Measurements from ENCODE around the gene DAPK2.

Gene DAPK2

DNA sequence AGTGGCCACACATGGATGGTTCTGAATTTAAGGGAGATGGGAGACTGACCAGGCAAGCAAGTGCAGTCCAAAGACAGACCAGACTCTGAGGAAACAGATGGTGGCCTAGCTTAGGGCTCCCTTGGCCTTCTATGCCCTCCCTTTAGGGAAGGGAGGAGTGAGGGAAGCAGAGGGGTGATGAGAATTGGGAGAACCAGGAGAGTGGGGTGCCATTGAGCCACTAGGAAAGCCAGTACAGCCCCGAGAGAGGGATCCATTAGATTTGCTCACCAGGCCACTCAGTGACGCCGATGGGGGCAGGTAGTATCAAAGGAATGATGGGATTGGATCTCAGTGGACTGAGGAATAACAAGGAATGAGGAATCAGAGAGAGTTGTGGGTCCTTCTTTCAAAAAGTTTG lies 182.1 kb downstream of the DAPK2 start:
- no peak for DNase-seq (ENCODE audit: low read depth)

DNA sequence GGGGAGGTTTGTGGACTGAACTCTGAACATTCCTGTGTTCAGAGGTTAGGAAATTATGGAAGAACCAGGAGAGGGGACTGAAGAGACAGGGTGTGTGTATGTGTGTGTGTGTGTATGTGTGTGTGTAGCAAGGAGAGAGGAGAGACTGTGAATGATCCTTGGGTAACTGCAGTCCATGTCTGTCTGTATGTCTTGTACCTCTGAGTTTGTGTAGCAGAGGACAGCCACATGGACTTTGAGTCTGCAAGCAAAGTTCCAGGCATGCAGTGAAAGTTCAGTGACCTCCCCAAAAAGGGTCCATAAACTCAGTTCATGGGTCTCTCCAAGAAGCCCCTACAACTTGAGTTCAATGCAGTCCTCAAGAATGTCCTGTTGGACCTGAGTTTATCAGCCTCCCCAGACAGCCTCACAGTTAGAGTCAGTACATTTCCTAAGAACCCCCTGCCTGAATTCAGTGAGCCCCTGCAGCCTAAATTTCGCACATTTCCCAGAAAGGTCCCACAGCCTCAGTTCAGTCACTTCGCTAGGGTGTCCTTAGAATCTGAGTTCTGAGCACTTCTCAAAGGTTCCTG lies 184.3 kb downstream of the DAPK2 start:
- DNase-seq (ENCODE audit: low read depth), result no peak

DNA sequence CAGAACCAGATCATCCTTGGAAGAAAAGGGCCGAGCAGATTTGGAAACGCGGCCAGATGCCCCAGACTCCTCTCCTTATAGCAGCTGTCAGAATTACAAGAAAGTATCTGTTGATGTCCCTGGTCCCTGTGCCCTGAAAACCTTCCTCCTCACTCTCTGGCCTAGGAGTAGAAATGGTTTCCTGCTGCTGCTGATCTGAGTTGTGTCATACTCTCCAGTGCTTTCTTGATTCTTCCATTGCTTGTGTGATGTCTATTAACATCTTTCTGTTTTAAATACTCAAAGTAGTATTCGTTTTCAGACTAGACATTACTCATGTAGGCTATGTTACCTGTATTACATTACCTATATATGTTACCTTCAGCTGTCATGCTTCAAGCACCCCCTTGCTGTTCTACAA lies 185.7 kb downstream of the DAPK2 start:
- no peak for DNase-seq (ENCODE audit: low read depth)

DNA sequence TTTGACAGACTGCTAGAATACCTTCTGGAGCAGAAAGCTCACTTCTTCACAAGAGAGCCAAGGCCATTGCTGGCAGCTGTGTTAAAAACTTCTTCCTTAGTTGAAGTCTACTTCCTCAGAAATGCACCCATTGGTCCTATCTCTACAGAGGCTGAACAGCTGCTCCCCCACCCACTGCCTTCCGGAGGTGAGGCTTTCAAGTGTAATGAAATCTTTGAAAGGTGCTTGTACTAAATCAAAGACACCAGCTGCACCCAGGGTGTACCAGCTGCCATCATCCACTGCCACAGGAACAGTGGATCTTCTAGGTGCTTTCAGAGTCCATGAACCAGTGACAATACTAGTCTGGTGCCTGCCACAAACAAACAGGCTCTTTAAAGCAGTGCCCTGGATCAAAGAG lies 186.1 kb downstream of the DAPK2 start:
- peak; percentile 43 for DNase-seq (ENCODE audit: low read depth)

DNA sequence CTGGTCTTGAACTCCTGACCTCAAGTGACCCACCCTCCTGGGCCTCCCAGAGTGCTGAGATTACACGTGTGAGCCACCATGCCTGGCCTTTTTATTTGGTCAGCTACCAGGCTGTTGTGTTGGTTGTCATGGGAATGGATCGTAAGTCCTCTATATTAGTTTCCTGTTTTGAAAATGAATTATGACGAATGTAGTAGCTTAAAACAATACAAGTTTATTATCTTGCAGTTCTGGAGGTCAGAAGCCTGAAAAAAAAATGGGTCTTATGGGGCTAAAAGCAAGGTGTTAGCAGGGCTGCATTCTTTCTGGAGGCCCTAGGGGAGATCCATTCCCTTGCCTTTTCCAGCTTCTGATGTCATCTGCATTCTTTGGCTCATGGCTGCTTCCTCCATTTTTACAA lies 187.4 kb downstream of the DAPK2 start:
- no peak for DNase-seq (ENCODE audit: low read depth)

DNA sequence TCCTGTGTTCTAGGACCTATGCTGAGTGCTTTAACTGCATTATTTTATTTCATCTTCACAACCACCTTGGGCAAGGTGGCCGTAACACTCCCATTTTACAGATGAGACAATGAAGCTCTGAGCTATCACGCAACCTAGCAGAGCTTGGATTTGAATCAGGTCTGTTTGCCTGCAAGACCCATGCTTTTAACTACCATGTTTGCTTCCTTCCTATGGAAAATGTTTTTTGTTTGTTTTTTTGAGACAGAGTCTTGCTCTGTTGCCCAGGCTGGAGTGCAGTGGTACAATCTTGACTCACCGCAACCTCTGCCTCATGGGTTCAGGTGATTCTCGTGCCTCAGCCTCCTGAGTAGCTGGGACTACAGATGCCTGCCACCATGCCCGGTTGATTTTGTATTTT lies 187.8 kb downstream of the DAPK2 start:
- DNase-seq (ENCODE audit: low read depth), result no peak

DNA sequence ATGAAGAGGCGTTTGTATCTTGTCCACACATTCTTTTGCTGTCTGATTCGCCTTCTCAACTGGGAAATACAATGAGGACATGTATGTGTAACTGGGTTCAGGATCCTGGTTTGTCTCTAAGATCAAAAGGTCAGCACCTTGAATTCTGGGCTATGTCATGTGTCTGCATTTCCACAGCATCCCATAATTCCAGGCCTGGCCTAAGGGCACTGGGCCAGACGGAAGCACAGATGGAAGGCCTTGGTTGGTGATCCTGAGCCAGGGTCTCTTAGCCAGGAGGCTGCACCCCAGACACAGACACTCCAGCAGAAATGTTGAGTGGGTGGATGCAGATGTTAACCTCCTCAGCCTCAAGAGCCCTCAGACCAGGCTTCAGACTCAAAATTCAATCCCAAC lies 188.8 kb downstream of the DAPK2 start:
- no peak for DNase-seq (ENCODE audit: low read depth)

Measured in activated T-cell treated with anti-CD3 and anti-CD28 coated beads for 1 hour (primary cell).